Ishikawa (cell line): ENCODE measurements around the gene SSBP3.

Experiments
- CEBPB ChIP-seq: IDR thresholded peaks from 2 replicates; pipeline ENCODE4 v1.6.1; 2012
- CREB1 ChIP-seq: IDR thresholded peaks from 2 replicates; pipeline ENCODE4 v1.6.1; 2012; ENCODE audit warnings: low read depth
- EGR1 ChIP-seq: IDR thresholded peaks from 2 replicates; pipeline ENCODE4 v1.6.1; 2012
- EP300 ChIP-seq: IDR thresholded peaks from 2 replicates; pipeline ENCODE4 v1.6.1; 2012; ENCODE audit warnings: borderline replicate concordance
- FOXM1 ChIP-seq: IDR thresholded peaks from 2 replicates; pipeline ENCODE4 v1.6.1; 2012; ENCODE audit warnings: low read depth, borderline replicate concordance
- RAD21 ChIP-seq: IDR thresholded peaks from 2 replicates; pipeline ENCODE4 v1.6.1; 2012; ENCODE audit warnings: low read depth
- TAF1 ChIP-seq: IDR thresholded peaks from 2 replicates; pipeline ENCODE4 v1.6.1; 2012; ENCODE audit warnings: low read depth, mild to moderate bottlenecking
- TCF12 ChIP-seq: IDR thresholded peaks from 2 replicates; pipeline ENCODE4 v1.6.1; 2012; ENCODE audit warnings: low read depth
- TEAD4 ChIP-seq: IDR thresholded peaks from 2 replicates; pipeline ENCODE4 v1.6.1; 2012
- YY1 ChIP-seq: IDR thresholded peaks from 2 replicates; pipeline ENCODE4 v1.6.1; 2012; ENCODE audit warnings: low read depth
- ZBTB7A ChIP-seq: IDR thresholded peaks from 2 replicates; pipeline ENCODE4 v1.6.1; 2012; ENCODE audit warnings: low read depth
- TF ChIP-seq, protein P1 (sequence below): IDR thresholded peaks from 2 replicates; pipeline ENCODE4 v1.6.1; 2012
- TF ChIP-seq, protein P2 (sequence below): IDR thresholded peaks from 2 replicates; pipeline ENCODE4 v1.6.1; 2012
- TF ChIP-seq, protein P3 (sequence below): IDR thresholded peaks from 2 replicates; pipeline ENCODE4 v1.6.1; 2012; ENCODE audit warnings: low read depth, mild to moderate bottlenecking

GRCh38 chr1:54224233-54224632 is 182.0 kb downstream of the SSBP3 start:
- TF ChIP-seq FOXM1: no peak
- TF ChIP-seq, protein P1, sequence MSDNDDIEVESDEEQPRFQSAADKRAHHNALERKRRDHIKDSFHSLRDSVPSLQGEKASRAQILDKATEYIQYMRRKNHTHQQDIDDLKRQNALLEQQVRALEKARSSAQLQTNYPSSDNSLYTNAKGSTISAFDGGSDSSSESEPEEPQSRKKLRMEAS: no peak
- TF ChIP-seq EGR1: no peak
- no peak for TF ChIP-seq CREB1
- TF ChIP-seq EP300: no peak
- TF ChIP-seq, protein P2, sequence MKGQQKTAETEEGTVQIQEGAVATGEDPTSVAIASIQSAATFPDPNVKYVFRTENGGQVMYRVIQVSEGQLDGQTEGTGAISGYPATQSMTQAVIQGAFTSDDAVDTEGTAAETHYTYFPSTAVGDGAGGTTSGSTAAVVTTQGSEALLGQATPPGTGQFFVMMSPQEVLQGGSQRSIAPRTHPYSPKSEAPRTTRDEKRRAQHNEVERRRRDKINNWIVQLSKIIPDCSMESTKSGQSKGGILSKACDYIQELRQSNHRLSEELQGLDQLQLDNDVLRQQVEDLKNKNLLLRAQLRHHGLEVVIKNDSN: no peak
- no peak for TF ChIP-seq TAF1
- TF ChIP-seq YY1: no peak
- TF ChIP-seq TCF12: no peak
- no peak for TF ChIP-seq RAD21
- TF ChIP-seq, protein P3, sequence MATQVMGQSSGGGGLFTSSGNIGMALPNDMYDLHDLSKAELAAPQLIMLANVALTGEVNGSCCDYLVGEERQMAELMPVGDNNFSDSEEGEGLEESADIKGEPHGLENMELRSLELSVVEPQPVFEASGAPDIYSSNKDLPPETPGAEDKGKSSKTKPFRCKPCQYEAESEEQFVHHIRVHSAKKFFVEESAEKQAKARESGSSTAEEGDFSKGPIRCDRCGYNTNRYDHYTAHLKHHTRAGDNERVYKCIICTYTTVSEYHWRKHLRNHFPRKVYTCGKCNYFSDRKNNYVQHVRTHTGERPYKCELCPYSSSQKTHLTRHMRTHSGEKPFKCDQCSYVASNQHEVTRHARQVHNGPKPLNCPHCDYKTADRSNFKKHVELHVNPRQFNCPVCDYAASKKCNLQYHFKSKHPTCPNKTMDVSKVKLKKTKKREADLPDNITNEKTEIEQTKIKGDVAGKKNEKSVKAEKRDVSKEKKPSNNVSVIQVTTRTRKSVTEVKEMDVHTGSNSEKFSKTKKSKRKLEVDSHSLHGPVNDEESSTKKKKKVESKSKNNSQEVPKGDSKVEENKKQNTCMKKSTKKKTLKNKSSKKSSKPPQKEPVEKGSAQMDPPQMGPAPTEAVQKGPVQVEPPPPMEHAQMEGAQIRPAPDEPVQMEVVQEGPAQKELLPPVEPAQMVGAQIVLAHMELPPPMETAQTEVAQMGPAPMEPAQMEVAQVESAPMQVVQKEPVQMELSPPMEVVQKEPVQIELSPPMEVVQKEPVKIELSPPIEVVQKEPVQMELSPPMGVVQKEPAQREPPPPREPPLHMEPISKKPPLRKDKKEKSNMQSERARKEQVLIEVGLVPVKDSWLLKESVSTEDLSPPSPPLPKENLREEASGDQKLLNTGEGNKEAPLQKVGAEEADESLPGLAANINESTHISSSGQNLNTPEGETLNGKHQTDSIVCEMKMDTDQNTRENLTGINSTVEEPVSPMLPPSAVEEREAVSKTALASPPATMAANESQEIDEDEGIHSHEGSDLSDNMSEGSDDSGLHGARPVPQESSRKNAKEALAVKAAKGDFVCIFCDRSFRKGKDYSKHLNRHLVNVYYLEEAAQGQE: no peak
- no peak for TF ChIP-seq TEAD4
- TF ChIP-seq CEBPB: no peak
- TF ChIP-seq ZBTB7A: no peak
